Esophagus muscularis mucosa (tissue), 4 donors: ENCODE data around the gene SPON1. TPM values are rescaled to one million over a fixed set of nuclear protein-coding genes. Genes with fewer than 3 reads are reported as not detected.

ENCODE experiments used
- DNase-seq: peaks from one replicate; pipeline ENCODE4 v3.0.0-alpha.2; 2017; ENCODE audit errors: extremely low spot score
- H3K27ac ChIP-seq, 4 donors: fragments of 200-600 bp; sonication (generic); replicated peaks in 1 of 4; 1 replicate in 3 of 4; 2 replicates in 1 of 4; pipeline ENCODE4 v1.5.1; 2016 to 2019; ENCODE audit warnings: mild to moderate bottlenecking in 1 of 4
- H3K27me3 ChIP-seq, 4 donors: fragments of 200-600 bp; sonication (generic); one replicate each; pipeline versions ENCODE4 v1.5.1 to v1.6.0; 2016 to 2019
- H3K36me3 ChIP-seq, 4 donors: fragments of 200-600 bp; sonication (generic); one replicate each; pipeline ENCODE4 v1.5.1; 2016 to 2019
- H3K4me1 ChIP-seq, 4 donors: fragments of 200-600 bp; sonication (generic); one replicate each; pipeline ENCODE4 v1.5.1; 2016 to 2019
- H3K4me3 ChIP-seq, 4 donors: fragments of 200-600 bp; sonication (generic); 1 replicate in 2 of 4; 2 replicates in 2 of 4; pipeline ENCODE4 v1.5.1; 2016 to 2019; ENCODE audit warnings: mild to moderate bottlenecking in 4 of 4, moderate library complexity in 1 of 4
- H3K9me3 ChIP-seq, 4 donors: fragments of 200-600 bp; sonication (generic); 1 replicate in 3 of 4; 2 replicates in 1 of 4; pipeline ENCODE4 v1.5.1; 2016 to 2019
- EP300 ChIP-seq: sonication (generic); formaldehyde crosslinking; IDR thresholded peaks from one replicate; pipeline ENCODE4 v1.6.1; 2017; ENCODE audit warnings: antibody characterized with exemption
- POLR2A ChIP-seq: fragments of 450-650 bp; IDR thresholded peaks from one replicate; pipeline ENCODE4 v1.6.1; 2017; ENCODE audit warnings: antibody characterized with exemption, moderate library complexity, mild to moderate bottlenecking, low read depth
- POLR2AphosphoS5 ChIP-seq, 2 donors: sonication (generic); formaldehyde crosslinking; IDR thresholded peaks; one replicate each; pipeline ENCODE4 v1.6.1; 2017; ENCODE audit warnings: antibody characterized with exemption in 2 of 2
- WGBS: methylation state at CpG from one replicate; pipeline ENCODE4 v1.1.5; 2018; 5-methylcytosine and 5-hydroxymethylcytosine counted together
- intact Hi-C: fragments of 100-400 bp; cut with DNase I; formaldehyde crosslinking; loops from one replicate; pipeline ENCODE4 v1.15.1; 2023
- total RNA-seq, 4 donors: library from RNA; depleted of rRNA; stranded (reverse); fragments of >200 nt; gene quantifications; one replicate each; pipeline versions ENCODE4 v1.1.0 to v1.2.1, GENCODE V29; 2016
- TF ChIP-seq, protein P1 (sequence below), 3 experiments: fragments of 200-600 bp in 2 of 3; fragments of 450-650 bp in 1 of 3; sonication (generic) in 2 of 3; IDR thresholded peaks; one replicate each; pipeline ENCODE4 v1.5.1; 2017 to 2019; ENCODE audit warnings: antibody characterized with exemption in 3 of 3, mild to moderate bottlenecking in 2 of 3, moderate library complexity in 1 of 3

Gene SPON1
- total RNA-seq, 4 donors from 2014 or later: 12.5 to 25.2 (median 19.2) TPM

GRCh38 chr11:13952221-13952620, 10.3 kb upstream of the SPON1 start:
- intact Hi-C loops: no loop called here
- no peak overlapping the region for H3K4me3 ChIP-seq

GRCh38 chr11:13952668-13953067, 9.9 kb upstream of the SPON1 start:
- intact Hi-C loops: no loop called here
- Histone ChIP-seq H3K36me3 (no peaks in the 10 kb centered on the region), H3K27ac (no peak overlapping the region), H3K27me3 (peaks cover 0 to 5% (median 0%) of the 10 kb centered on the region in 4 donors), H3K9me3 (no peaks in the 10 kb centered on the region), H3K4me1 (peaks cover 0 to 4% (median 2%) of the 10 kb centered on the region in 4 donors), H3K4me3 (no peak overlapping the region)
- no peak for DNase-seq
- no peak for TF ChIP-seq EP300
- TF ChIP-seq POLR2AphosphoS5 (IDR thresholded peaks at IDR 0.05): no peak
- TF ChIP-seq, protein P1, sequence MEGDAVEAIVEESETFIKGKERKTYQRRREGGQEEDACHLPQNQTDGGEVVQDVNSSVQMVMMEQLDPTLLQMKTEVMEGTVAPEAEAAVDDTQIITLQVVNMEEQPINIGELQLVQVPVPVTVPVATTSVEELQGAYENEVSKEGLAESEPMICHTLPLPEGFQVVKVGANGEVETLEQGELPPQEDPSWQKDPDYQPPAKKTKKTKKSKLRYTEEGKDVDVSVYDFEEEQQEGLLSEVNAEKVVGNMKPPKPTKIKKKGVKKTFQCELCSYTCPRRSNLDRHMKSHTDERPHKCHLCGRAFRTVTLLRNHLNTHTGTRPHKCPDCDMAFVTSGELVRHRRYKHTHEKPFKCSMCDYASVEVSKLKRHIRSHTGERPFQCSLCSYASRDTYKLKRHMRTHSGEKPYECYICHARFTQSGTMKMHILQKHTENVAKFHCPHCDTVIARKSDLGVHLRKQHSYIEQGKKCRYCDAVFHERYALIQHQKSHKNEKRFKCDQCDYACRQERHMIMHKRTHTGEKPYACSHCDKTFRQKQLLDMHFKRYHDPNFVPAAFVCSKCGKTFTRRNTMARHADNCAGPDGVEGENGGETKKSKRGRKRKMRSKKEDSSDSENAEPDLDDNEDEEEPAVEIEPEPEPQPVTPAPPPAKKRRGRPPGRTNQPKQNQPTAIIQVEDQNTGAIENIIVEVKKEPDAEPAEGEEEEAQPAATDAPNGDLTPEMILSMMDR (IDR thresholded peaks at IDR 0.05): no peak
- TF ChIP-seq POLR2A: no peak
- 91% methylated on average over 4 of the region's 4 CpGs for WGBS

More at GRCh38 chr11:13952221-13952620, 10.3 kb upstream of the SPON1 start:
- Histone ChIP-seq H3K27me3 (peaks cover 0 to 5% (median 0%) of the 10 kb centered on the region in 4 donors), H3K36me3 (no peaks in the 10 kb centered on the region), H3K9me3 (no peaks in the 10 kb centered on the region), H3K27ac (no peak overlapping the region), H3K4me1 (peaks cover 0 to 4% (median 2%) of the 10 kb centered on the region in 4 donors)
- WGBS: 88% methylated on average over 1 of the region's 1 CpG
- no peak for TF ChIP-seq POLR2A
- TF ChIP-seq, protein P1 (IDR thresholded peaks at IDR 0.05): no peak
- DNase-seq: no peak

DNA sequence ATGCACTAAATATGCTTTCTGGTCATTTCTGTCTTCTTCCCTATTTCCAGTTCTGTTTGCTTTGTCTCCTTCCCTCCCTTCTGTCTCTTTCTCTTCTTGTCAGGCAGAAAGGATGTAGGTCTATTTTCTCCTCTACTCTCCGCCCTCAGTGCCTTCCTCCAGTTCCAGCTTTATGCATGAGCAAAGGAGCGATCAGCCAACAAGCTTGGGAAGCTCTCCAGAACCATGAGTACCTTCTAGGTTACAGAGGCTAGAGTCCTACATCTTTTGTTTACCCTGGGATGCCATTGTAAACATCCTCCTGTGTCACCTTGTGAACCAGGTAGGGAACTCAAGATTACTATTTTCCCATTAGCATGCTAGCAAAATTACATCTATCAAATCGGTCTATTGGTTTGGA, 7.9 kb upstream of the SPON1 start:
- Histone ChIP-seq H3K36me3 (no peaks in the 10 kb centered on the region), H3K27ac (no peak overlapping the region), H3K9me3 (no peaks in the 10 kb centered on the region), H3K4me1 (peaks cover 0 to 4% (median 2%) of the 10 kb centered on the region in 4 donors), H3K27me3 (peaks cover 0 to 5% (median 0%) of the 10 kb centered on the region in 4 donors), H3K4me3 (no peak overlapping the region)
- DNase-seq: no peak
- TF ChIP-seq, protein P1 (IDR thresholded peaks at IDR 0.05): no peak
- TF ChIP-seq POLR2A: no peak
- no peak for TF ChIP-seq EP300
- TF ChIP-seq POLR2AphosphoS5 (IDR thresholded peaks at IDR 0.05): no peak
- 80% methylated on average over 3 of the region's 3 CpGs for WGBS
- intact Hi-C loops: no loop called here

DNA sequence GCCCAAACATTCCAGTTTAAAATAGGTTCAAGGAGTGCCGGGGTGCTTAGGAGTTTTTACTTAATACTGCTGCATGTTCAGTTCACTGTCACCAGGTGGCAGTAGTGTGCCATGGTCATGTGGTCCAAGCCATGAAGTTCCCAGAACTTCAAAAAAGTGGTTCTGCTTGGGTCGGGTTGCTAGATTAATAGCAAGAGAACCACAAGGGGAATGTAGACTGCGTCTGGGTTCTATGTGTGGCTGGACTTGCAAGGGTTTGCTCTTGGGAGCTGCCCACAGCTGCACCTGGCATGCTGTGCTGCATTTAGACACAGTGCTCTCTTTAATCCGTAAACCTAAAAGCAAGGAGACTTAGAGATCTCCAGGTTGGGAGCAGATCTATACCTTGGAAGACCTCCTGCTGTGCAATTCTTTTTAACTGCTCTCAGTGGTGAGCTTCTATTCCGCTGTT, 6.5 kb upstream of the SPON1 start:
- Histone ChIP-seq H3K27me3 (peaks cover 0 to 8% (median 0%) of the 10 kb centered on the region in 4 donors), H3K36me3 (no peaks in the 10 kb centered on the region), H3K9me3 (no peaks in the 10 kb centered on the region), H3K27ac (no peak overlapping the region), H3K4me3 (no peak overlapping the region), H3K4me1 (peaks cover 0 to 4% (median 2%) of the 10 kb centered on the region in 4 donors)
- TF ChIP-seq EP300 (no peak), POLR2AphosphoS5 (IDR thresholded peaks at IDR 0.05) (no peak)
- TF ChIP-seq, protein P1 (IDR thresholded peaks at IDR 0.05): peak; percentile 87 to 91 (median 91)
- WGBS: 50% methylated on average over 4 of the region's 5 CpGs
- intact Hi-C loops: loop anchor here (1.0 kb wide), 2 partner anchors 192 to 293 kb away; no protein-coding TSS in a partner anchor
- DNase-seq: no peak

- TF ChIP-seq POLR2AphosphoS5 (IDR thresholded peaks at IDR 0.05) (no peak), EP300 (no peak)
- TF ChIP-seq, protein P1 (IDR thresholded peaks at IDR 0.05): no peak
- Histone ChIP-seq H3K4me1 (peaks cover 0 to 4% (median 2%) of the 10 kb centered on the region in 4 donors), H3K4me3 (no peak overlapping the region), H3K9me3 (no peaks in the 10 kb centered on the region), H3K36me3 (no peaks in the 10 kb centered on the region), H3K27ac (no peak overlapping the region), H3K27me3 (peaks cover 0 to 17% (median 1%) of the 10 kb centered on the region in 4 donors)
- 91% methylated on average over 1 of the region's 1 CpG for WGBS
- intact Hi-C loops: loop anchor here (1.0 kb wide), 2 partner anchors 191 to 292 kb away; no protein-coding TSS in a partner anchor
- DNase-seq: no peak
Observed at GRCh38 chr11:13956988-13957387, 5.5 kb upstream of the SPON1 start.
